SH-SY5Y (cell line): Measurements from ENCODE around the gene UBAC2.

ENCODE experiments used
- GATA2 ChIP-seq: IDR thresholded peaks from 2 replicates; pipeline ENCODE4 v1.6.1; 2011; ENCODE audit warnings: mild to moderate bottlenecking, low read depth, low read length
- GATA3 ChIP-seq: IDR thresholded peaks from 2 replicates; pipeline ENCODE4 v1.6.1; 2011; ENCODE audit warnings: low read depth, mild to moderate bottlenecking, low read length, moderate library complexity

DNA sequence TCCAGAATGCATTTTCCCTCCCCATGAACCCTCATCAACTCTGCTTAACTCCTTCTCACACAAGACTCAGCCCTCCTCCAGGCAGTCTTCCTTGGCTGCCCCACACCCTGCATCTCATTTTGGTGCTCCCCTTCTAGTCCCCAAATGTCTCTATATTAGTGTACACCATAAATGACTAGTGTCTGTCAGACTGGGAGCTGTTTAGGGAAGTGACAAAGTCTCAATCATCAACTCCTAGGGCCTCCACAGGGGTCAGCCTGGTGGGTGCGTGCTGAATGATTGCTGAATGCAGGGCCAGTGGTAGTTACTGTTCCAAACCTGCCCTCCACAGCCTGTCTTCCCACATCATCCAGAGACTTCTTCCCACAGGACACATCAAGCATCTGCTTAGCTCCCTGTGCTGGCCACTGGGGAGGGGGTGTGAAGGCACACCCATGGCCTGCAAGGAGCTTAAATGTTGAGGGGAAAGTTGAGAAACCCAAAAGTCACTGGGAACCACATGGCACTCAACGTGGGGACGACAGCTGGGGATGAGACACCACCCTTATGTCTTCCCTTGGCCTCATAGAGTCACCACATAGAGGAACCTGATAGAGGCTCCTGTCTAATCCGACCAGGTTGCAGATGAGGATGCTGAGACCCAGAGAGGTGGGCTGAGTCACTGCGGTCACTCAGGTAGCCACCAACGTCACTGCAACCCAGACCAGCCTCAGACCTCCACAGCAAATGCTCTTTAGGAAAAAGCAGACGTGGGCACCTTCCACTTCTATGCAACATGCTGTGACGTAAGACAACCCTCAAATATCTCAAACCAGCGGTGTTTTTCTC is 221.3 kb downstream of the UBAC2 start:
- no peak for TF ChIP-seq GATA2
- no peak for TF ChIP-seq GATA3
